Keratinocyte (primary cell): ENCODE measurements around the gene NAA40.

Source experiments
- CTCF ChIP-seq, 3 experiments: IDR thresholded peaks in 1 of 3; conservative IDR thresholded peaks in 1 of 3; optimal IDR thresholded peaks in 1 of 3; 2 replicates in 2 of 3; 3 replicates in 1 of 3; pipeline versions ENCODE3 to v1.5.1; 2011; ENCODE audit warnings: low read length in 3 of 3, mild to moderate bottlenecking in 3 of 3, moderate library complexity in 2 of 3, control low read depth in 1 of 3, inconsistent platforms in 1 of 3; ENCODE audit not compliant: insufficient read depth in 2 of 3; ENCODE audit errors: extremely low read depth in 1 of 3
- EZH2 ChIP-seq: IDR thresholded peaks from one replicate; pipeline ENCODE4 v1.6.1; 2012; ENCODE audit warnings: inconsistent platforms, mild to moderate bottlenecking, low read length, moderate library complexity

- TF ChIP-seq EZH2 (peak; percentile 54), CTCF (optimal IDR thresholded peaks at IDR 0.05 in 1 of 3, IDR thresholded peaks at IDR 0.05 in 1 of 3, conservative IDR thresholded peaks at IDR 0.05 in 1 of 3; ENCODE audit: extremely low read depth in 1 of 3, insufficient read depth in 2 of 3, low read length in 3 of 3) (peak in 2 of 3 experiments; percentile 70 to 71)
Measured at GRCh38 chr11:63915961-63916836, 22.6 kb upstream of the NAA40 start.
